Vagina (tissue), 2 donors: Measurements from ENCODE around the gene NIT1.

Experiments
- CTCF ChIP-seq, 3 experiments: fragments of 450-650 bp in 2 of 3; fragments of 200-600 bp in 1 of 3; sonication (generic) in 1 of 3; IDR thresholded peaks; one replicate each; pipeline ENCODE4 v1.5.1; 2017 to 2019; ENCODE audit warnings: antibody characterized with exemption in 3 of 3, mild to moderate bottlenecking in 2 of 3, moderate library complexity in 2 of 3
- POLR2A ChIP-seq, 2 donors: fragments of 450-650 bp; IDR thresholded peaks; one replicate each; pipeline ENCODE4 v1.6.1; 2017; ENCODE audit warnings: antibody characterized with exemption in 2 of 2, mild to moderate bottlenecking in 2 of 2, moderate library complexity in 2 of 2

GRCh38 chr1:161074676-161075368 is 43.1 kb upstream of the NIT1 start:
- TF ChIP-seq CTCF (IDR thresholded peaks at IDR 0.05) (no peak), POLR2A (IDR thresholded peaks at IDR 0.05) (no peak)
